HepG2 (cell line): Measurements from ENCODE around the gene DCC.

Source experiments
- YY1 ChIP-seq: IDR thresholded peaks from 2 replicates; pipeline ENCODE4 v1.6.1; 2011; ENCODE audit warnings: low read length, low read depth, moderate library complexity, mild to moderate bottlenecking; ENCODE audit not compliant: insufficient read depth, insufficient replicate concordance
- ZNF740 ChIP-seq: sonication (generic); formaldehyde crosslinking; IDR thresholded peaks from 2 replicates; pipeline ENCODE4 v1.4.0; 2020; ENCODE audit warnings: missing genetic modification reagents
- TF ChIP-seq, protein P1 (sequence below): sonication (generic); formaldehyde crosslinking; IDR thresholded peaks from 2 replicates; pipeline ENCODE4 v1.8.1; 2023; ENCODE audit warnings: mild to moderate bottlenecking, moderate library complexity, missing genetic modification reagents

GRCh38 chr18:52971097-52971496, 631.1 kb downstream of the DCC start:
- TF ChIP-seq, protein P1, sequence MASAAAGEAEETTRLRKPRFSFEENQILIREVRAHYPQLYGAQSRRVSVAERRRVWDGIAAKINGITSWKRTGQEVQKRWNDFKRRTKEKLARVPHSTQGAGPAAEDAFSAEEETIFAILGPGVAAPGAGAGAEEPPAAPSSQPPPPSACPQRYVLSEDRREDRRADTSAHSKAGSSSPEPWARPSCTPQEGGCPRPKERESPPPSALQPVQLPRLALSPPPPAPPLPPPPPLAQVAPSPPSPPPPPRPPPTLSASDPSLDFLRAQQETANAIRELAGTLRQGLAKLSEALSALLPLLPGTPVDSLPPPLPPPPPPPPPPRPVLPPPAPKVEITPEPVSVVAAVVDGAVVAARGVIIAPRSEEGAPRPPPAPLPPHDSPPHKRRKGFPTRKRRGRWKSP (CRISPR knock-in tag), result no peak
- no peak for TF ChIP-seq YY1
- TF ChIP-seq ZNF740 (CRISPR knock-in tag), result no peak
